ENCODE data around the gene ENO2.

The ENO2 gene

GRCh38 chr12:6959058-6959804 is 44.9 kb downstream of the ENO2 start:
- in situ Hi-C loops (cut with MboI; ENCODE audit: low sequenced_read_pairs) = no loop called here

GRCh38 chr12:6959805-6960592 is 45.6 kb downstream of the ENO2 start:
- in situ Hi-C loops (cut with MboI; ENCODE audit: low sequenced_read_pairs) = no loop called here

GRCh38 chr12:6960593-6961277 is 46.4 kb downstream of the ENO2 start:
- in situ Hi-C loops (cut with MboI; ENCODE audit: low sequenced_read_pairs) = no loop called here

- in situ Hi-C loops (cut with MboI; ENCODE audit: low sequenced_read_pairs) = no loop called here
These were observed 46.9 kb downstream of the ENO2 start for GRCh38 chr12:6961278-6961694.

- in situ Hi-C loops (cut with MboI; ENCODE audit: low sequenced_read_pairs) = no loop called here
These were observed 47.4 kb downstream of the ENO2 start for GRCh38 chr12:6961695-6962284.

GRCh38 chr12:6962285-6963015 is 48.1 kb downstream of the ENO2 start:
- in situ Hi-C loops (cut with MboI; ENCODE audit: low sequenced_read_pairs) = no loop called here

GRCh38 chr12:6963016-6963731 is 48.8 kb downstream of the ENO2 start:
- in situ Hi-C loops (cut with MboI; ENCODE audit: low sequenced_read_pairs) = no loop called here

- in situ Hi-C loops (cut with MboI; ENCODE audit: low sequenced_read_pairs) = no loop called here
These were observed 49.5 kb downstream of the ENO2 start for GRCh38 chr12:6963791-6964413.

GRCh38 chr12:6964605-6965025 is 50.2 kb downstream of the ENO2 start:
- in situ Hi-C loops (cut with MboI; ENCODE audit: low sequenced_read_pairs) = no loop called here

- in situ Hi-C loops (cut with MboI; ENCODE audit: low sequenced_read_pairs) = no loop called here
These were observed 50.8 kb downstream of the ENO2 start for GRCh38 chr12:6965026-6965661.

- in situ Hi-C loops (cut with MboI; ENCODE audit: low sequenced_read_pairs) = no loop called here
These were observed 51.3 kb downstream of the ENO2 start for GRCh38 chr12:6965714-6966113.

- in situ Hi-C loops (cut with MboI; ENCODE audit: low sequenced_read_pairs) = no loop called here
These were observed 52.0 kb downstream of the ENO2 start for GRCh38 chr12:6966351-6966750.

- in situ Hi-C loops (cut with MboI; ENCODE audit: low sequenced_read_pairs) = no loop called here
These were observed 53.3 kb downstream of the ENO2 start for GRCh38 chr12:6967651-6968100.

- in situ Hi-C loops (cut with MboI; ENCODE audit: low sequenced_read_pairs) = no loop called here
These were observed 54.0 kb downstream of the ENO2 start for GRCh38 chr12:6968426-6968825.

GRCh38 chr12:6970096-6970527 is 55.7 kb downstream of the ENO2 start:
- in situ Hi-C loops (cut with MboI; ENCODE audit: low sequenced_read_pairs) = no loop called here

Measured in HL-60/S4 treated with retinoic acid at 250 ng/mL for 4 days and 3 days (cell line).